GM23248 (cell line): ENCODE data around the gene SLC7A1.

Source experiments
- EZH2 ChIP-seq: fragments of 200-600 bp; sonication (generic); IDR thresholded peaks from 2 replicates; pipeline ENCODE4 v1.6.1; 2018; ENCODE audit warnings: antibody characterized with exemption, mild to moderate bottlenecking; ENCODE audit not compliant: insufficient read depth, poor library complexity, severe bottlenecking
- EZH2phosphoT487 ChIP-seq: fragments of 200-600 bp; sonication (generic); IDR thresholded peaks from 2 replicates; pipeline ENCODE4 v1.6.1; 2018; ENCODE audit warnings: antibody characterized with exemption, moderate library complexity, mild to moderate bottlenecking, low read depth; ENCODE audit not compliant: insufficient read depth

- no peak for TF ChIP-seq EZH2phosphoT487
- no peak for TF ChIP-seq EZH2
Measured at GRCh38 chr13:29505950-29506349, 89.5 kb downstream of the SLC7A1 start.
